HG03575 (cell line): ENCODE measurements around the gene NCAPD3.

Experiments
- ATAC-seq: cut with Tn5 transposase; IDR thresholded peaks from one replicate; pipeline ENCODE4 v1.9.1; 2021; ENCODE audit not compliant: unreplicated experiment, insufficient number of reproducible peaks, low FRiP score; ENCODE audit errors: extremely low read depth

NCAPD3 gene

DNA sequence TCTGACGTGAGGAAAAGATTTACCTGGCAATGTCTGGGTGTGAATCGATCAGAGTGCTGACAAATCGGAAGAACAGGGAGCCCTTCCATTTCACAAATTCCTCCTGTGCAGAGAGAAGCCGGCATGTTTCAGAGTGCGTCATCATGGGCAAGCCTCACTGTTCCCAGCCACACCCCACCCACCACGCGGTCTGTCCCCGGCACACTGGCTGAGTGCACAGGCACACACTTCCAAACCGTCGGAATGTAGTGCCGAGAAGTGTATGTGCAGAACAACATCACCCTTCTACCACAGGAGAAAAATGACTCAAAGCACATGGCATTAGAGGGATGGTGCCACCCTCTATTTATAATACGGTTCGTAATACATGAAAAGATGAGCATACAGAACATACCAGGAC lies 47.5 kb downstream of the NCAPD3 start:
- no peak for ATAC-seq

DNA sequence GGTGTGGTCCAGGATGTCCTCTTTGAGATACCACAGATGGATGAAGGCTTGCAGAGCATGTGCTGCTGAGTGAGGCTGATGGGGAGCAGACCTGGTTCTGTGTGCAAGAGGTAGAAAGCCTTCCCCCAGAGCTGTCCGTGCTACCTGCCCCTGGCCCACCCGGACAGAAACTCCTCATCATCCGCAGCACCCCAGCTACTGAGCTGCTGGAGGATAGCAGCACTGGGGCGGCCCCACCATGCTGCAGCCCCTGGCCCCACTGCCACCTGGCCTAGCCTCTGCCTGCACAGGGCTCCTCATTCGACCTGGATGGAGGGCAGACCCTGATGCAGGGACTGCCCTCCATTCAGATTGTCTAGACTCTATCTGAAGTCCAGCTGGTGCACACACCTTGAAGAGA lies 50.5 kb downstream of the NCAPD3 start:
- no peak for ATAC-seq

DNA sequence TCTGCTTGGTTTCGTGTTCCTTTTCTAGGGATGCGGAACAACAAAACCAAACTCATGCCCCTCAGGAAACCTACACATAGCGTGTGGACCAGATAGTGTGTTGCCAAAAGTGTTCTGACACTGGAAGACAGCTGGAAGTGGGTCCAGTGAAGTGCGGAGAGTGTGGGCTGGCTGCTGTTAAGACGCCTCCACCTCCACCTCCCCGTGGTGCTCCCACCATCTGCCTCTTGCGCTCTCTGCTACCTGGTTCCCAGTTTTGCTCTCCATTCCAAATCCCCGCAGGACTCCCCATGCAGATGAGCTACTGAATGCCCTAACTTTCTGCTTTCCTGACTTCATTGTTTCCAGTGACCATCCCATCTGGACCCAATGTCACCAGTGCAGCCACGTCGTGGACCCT lies 51.8 kb downstream of the NCAPD3 start:
- ATAC-seq: no peak

DNA sequence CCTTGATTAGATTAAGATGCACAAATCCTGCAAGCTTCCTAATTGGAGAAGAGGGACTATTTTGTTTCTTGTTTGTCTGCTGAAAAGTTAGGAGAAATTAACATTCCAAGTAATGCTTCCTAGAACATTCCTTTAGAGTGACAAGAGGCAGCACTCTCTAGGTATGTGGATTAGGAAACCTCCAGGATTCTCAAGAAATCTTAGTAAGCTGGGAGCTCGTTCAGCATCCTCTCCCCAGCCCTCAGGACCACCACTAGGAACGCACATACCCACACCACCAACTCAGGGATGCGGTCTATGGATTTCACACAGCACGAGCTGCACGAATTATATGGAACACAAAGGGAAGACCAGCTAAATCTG lies 52.9 kb downstream of the NCAPD3 start:
- ATAC-seq: no peak

DNA sequence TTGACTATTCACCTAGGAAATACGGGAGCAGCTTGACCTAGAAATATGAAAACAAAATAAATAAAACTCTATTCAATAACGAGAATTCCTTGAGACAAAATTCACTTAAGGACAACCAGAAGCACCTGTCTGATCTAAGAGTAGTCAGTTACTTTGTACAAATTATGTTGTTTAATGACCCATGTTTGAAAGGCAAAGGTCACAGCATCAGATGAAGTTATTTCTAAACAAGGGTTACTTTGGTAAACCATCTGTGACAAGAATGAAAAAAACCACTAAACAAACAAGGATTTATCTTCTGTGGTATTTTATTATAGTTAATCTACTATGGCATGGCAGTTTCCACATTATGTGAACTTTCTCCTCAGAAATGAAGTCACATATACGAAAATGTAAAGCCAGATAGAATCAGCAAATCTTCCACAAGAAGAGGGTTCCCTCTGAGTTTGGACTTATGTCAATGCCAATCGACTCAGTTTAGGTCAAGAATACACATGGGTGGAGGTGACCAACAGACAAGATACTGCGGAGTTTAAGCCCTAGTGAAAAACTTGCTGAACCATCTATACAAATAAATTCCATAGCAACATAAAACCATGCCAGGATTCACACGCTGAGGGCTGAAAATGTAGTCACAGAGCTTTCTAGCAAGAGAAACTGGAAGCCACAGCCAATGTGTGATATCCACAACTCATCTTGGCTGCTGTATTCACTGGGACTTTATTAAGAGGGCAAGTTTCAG lies 53.4 kb downstream of the NCAPD3 start:
- ATAC-seq: no peak

DNA sequence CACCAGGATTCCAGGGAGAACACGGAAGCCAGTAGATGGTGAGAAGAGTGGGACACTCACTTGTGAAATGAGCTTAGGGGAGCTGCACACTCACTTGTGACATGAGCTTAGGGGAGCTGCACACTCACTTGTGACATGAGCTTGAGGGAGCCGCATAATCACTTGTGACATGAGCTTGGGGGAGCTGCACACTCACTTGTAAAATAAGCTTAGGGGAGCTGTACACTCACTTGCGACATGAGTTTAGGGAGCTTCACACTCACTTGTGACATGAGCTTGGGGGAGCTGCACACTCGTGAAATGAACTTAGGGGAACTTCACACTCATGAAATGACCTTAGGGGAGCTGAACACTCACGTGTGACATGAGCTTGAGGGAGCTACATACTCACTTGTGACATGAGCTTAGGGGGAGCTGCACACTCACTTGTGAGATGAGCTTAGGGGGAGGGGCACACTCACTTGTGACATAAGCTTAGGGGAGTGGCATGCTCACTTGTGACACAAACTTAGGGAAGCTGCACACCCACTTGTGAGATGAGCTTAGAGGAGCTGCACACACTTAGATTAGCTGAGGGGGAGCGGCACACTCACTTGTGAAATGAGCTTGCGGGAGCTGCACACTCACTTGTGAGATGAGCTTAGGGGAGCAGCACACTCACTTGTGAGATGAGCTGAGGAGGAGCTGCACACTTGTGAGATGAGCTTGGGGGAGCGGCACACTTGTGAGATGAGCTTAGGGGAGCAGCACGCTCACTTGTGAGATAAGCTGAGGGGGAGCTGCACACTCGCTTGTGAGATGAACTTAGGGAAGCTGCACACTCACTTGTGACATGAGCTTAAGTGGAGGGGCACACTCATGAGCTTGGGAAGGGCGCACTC lies 59.0 kb downstream of the NCAPD3 start:
- ATAC-seq: no peak

DNA sequence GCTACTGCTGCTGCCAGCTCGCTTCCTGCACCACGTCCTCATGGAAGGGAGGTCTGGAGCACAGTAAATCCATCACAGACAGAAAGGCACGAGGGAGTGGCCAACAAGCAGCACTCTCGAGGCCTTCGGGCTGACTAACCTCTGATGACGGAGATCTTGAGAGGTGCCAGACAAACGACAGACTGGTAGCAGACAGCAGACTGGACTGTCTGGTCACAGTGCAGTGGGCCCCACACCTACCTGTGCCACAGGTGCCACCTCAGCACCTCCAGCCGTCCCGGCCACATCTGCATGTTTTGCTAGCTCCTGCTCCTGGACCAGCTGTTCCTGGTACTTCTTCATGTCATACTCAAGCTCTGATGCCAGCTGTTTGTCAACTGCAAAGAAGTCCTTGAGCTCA lies 64.1 kb downstream of the NCAPD3 start:
- no peak for ATAC-seq

DNA sequence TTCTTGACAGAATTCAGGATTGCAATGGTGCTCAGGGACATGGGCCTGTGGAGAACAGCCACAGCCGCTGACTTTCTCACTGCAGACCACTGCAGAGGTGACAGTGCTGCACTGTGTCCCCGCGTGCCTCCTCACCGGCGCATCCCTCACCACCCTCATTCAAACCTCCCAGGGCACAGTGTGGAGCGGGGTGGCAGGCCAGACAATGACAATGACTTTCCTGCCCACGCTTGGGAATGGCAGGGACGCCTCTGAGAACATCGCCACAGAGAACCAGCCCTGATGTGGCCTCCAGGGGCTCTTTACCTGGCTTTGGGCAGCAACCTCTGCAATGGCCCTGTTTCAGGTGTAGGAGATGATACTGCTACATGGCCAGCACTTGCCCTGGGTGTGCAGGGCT lies 65.7 kb downstream of the NCAPD3 start:
- no peak for ATAC-seq

DNA sequence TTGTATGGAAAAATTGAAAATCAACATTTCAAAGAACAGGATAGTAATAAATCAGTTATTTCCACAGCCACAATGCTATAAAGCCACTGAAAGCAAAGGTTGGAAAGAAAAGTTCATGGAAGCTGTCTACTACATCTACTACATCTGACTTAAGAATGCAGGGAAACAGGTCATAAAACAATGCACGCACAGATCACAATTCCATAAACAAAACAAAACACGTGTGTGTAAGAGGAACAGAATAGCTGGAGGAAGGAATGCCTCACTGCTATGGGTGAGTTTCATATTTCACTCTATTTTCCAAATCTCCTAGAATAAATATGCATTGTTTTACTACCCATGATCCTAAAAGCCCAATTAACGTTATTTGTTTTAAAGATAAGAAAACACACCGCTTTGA lies 66.3 kb downstream of the NCAPD3 start:
- ATAC-seq: no peak

DNA sequence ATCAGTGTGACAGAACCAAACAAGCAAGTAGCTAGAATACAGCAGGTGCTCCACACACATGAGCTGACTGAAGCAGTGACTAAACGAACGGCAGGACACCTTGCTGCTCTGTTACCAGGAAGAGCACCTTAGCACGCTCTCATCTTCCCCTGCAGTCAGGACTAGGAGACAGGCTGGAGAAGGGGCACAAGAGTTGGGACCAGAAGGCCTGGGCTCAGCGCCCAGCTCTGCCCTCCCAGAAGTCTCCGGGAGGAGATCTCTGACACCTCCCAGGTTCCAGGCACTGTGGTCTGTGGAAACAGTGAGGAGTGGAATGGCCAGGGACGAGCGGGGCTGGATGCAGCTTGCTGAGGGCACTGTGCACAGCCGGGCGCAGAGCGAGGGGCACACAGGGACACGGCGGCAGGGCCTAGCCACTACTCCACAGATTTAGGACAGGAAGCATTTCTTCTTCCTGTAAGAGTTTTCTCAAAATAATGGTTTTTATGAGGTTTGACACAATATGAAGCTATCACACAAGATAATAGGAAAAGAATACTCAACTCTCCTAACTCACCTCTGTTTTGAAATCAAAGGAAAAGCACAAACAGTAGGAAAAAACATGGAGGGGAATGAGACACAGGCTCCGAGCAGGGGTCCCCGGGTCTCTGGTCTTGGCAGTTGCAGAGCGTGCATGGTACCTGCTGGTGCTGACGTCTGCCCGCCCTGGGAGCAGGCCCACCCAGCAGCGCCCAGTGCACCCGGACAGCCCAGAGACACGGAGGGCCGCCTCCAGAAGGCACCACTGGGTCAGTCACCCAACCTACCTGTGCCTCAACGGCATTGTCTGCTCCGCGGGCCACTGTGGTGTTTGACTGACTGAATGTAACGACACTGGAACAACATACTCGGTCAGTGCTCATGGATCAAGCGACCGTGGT lies 67.6 kb downstream of the NCAPD3 start:
- ATAC-seq: no peak

DNA sequence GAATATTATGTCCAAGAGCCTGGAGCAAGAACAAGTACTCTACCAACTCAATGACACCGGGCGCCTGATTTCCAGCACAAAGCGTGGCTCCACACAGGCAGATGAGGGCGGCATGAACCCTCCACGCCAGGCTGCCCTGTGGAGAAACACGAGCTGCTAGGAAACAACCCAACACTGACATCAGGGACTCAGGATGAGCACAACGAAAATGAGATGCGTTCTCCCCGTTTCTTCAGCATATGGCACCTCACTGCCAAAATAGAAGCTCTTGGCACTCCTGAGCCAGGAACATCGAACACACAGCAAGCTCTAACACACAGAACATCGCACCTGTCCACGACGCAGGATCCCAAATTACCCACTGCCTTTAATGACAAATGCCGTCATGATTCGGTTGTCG lies 68.3 kb downstream of the NCAPD3 start:
- no peak for ATAC-seq

DNA sequence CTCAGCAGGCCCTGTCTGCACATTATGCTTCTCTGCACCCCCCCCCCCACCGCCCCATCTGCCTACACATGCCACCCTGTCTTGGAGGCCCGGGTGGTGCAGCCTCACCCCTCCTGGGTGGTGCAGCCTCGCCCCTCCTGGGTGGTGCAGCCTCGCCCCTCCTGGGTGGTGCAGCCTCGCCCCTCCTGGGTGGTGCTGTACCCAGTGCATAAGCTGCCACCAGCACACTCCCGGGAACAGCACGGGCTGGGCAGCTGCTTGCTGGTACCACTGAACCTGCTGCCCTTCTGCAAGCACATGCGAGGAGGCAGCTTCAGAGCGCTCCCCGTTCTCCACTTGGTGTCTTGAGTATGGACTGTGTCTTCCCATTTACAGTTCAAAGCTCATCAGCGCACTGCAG lies 69.3 kb downstream of the NCAPD3 start:
- no peak for ATAC-seq

DNA sequence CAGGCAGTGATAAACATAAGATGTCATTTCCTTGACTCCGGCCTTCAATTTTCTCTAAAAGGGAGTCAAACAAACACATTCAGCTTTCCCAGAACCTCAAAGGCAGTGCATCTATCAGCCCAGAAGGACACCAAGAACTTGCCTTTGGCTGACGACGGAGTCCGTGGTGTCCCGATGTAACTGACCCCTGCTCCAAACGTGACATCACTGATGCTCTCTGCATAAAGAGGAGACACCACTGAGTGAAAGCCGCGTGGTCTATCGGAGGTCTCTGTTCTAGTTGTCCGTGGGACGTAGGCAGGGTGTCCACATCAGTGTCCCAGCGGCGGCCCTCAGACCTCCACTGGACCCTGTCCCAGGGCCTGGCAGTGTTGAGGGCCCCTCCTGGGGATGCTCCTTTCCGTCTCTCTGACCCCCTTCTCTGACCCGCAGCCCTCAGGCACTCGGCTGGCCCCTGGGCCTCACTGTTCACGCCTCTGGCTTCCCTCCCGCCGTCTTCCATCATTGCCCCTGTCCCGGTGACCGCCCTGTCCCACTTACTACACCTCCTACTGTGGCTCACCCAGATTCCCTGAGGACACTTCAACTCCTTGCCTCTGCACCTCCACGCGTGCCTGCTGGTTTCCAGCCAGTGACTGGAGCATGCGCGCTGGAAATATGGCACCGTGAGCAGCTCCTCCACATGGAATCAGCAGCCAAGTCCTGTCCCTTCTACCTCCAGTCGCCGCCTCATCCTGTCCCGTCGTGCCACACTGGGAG lies 70.4 kb downstream of the NCAPD3 start:
- no peak for ATAC-seq

DNA sequence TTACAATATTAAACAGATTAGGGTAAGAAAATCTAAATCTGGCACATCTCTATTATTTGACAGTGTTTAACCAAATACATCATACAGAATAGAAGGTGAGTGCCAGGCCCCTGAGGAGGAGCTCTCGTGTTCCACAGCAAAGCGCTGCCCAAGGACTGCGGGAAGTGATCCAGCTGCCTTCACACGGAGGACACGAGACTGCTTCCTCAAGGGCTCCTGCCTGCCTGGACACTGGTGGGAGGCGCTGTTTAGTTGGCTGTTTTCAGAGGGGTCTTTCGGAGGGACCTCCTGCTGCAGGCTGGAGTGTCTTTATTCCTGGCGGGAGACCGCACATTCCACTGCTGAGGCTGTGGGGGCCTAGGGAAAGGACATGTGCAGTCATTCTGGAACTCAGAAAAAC lies 71.1 kb downstream of the NCAPD3 start:
- ATAC-seq: no peak

DNA sequence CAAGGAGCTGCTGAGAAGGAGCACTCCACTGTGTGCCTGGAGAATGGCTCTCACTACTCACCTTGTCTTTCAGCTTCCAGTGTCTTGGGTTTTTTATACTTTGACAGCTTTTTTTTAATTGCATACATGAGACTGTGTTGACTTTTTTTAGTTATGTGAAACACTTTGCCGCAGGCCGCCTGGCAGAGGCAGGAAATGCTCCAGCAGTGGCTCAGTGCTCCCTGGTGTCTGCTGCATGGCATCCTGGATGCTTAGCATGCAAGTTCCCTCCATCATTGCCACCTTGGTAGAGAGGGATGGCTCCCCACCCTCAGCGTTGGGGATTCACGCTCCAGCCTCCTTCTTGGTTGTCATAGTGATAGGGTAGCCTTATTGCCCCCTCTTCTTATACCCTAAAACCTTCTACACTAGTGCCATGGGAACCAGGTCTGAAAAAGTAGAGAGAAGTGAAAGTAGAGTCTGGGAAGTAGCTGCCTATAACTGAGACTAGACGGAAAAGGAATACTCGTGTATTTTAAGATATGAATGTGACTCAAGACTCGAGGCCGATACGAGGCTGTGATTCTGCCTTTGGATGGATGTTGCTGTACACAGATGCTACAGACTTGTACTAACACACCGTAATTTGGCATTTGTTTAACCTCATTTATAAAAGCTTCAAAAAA lies 72.6 kb downstream of the NCAPD3 start:
- ATAC-seq: no peak

DNA sequence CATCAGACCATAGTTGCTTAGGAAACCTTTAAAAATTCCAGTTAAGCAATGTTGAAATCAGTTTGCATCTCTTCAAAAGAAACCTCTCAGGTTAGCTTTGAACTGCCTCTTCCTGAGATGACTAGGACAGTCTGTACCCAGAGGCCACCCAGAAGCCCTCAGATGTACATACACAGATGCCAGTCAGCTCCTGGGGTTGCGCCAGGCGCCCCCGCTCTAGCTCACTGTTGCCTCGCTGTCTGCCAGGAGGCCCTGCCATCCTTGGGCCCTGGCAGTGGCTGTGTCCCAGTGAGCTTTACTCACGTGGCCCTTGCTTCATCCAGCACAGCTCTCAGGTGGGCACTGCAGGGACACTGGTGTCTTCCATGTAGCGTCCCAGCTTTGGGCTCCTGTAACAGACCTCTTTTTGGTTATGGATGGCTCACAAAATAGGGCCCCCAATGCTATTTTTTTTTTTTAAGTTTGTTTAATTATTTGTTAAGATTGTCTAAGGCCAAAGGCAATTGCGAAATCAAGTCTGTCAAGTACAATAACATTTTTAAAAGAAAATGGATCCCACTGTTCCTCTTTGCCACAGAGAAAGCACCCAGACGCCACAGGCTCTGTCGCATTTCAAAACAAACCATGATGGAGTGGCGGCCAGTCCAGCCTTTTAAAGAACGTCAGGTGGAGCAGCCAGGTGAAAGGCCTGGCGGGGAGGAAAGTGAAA lies 73.4 kb downstream of the NCAPD3 start:
- ATAC-seq: no peak

DNA sequence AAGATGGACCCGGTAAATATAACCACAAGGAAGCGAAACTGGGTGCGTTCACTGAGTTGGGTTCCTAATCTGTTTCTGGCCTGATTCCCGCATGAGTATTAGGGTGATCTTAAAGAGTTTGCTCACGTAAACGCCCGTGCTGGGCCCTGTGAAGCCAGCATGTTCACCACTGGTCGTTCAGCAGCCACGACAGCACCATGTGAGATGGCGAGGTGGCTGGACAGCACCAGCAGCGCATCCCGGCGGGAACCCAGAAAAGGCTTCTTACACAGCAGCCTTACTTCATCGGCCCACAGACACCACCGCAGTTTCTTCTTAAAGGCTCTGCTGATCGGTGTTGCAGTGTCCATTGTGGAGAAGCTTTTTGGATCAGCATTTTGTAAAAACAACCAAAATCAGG lies 74.4 kb downstream of the NCAPD3 start:
- no peak for ATAC-seq

DNA sequence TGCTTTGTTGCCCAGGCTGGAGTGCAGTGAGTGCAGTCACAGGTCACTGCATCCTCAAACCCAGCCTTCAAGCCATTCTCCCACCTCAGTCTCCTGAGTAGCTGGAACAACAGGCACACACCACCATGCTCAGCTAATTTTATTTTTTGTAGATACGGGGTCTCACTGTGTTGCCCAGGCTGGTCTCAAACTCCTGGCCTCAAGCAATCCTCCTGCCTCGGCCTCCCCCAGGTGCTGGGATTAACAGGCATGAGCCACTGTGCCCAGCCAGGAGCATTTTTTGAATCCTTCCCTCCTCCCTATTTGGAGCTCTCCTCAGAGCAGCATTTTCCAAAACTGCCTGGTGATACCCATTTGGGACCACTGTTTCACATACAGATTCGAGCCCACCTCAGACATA lies 77.2 kb downstream of the NCAPD3 start:
- ATAC-seq: no peak
